GM21717 (cell line): ENCODE data around the gene STIM2.
"Not testable (repeated sequence)": the region's sequence is repeated elsewhere in the genome, so short reads cannot be mapped to it uniquely, and the experiment has no call there.

Source experiments
- ATAC-seq: cut with Tn5 transposase; IDR thresholded peaks from one replicate; pipeline ENCODE4 v1.9.1; 2021; ENCODE audit warnings: mild to moderate bottlenecking, moderate library complexity; ENCODE audit not compliant: unreplicated experiment

STIM2 gene

GRCh38 chr4:26860157-26860921, at the start of gene STIM2:
Gene STIM2, plus strand, starts transcription at chr4:26860841.
- ATAC-seq: peak; percentile 61

GRCh38 chr4:26811571-26811970, 49.1 kb upstream of the STIM2 start:
- not testable (repeated sequence) for ATAC-seq

GRCh38 chr4:26812049-26812714, 48.5 kb upstream of the STIM2 start:
- no peak for ATAC-seq

GRCh38 chr4:26813698-26814097, 46.9 kb upstream of the STIM2 start:
- no peak for ATAC-seq

- no peak for ATAC-seq
Observed at GRCh38 chr4:26815199-26815598, 45.4 kb upstream of the STIM2 start.

GRCh38 chr4:26815706-26816105, 44.9 kb upstream of the STIM2 start:
- no peak for ATAC-seq

GRCh38 chr4:26819026-26819425, 41.6 kb upstream of the STIM2 start:
- ATAC-seq: no peak

- ATAC-seq: no peak
Observed at GRCh38 chr4:26819478-26820095, 41.1 kb upstream of the STIM2 start.

- ATAC-seq: no peak
Observed at GRCh38 chr4:26820346-26820745, 40.3 kb upstream of the STIM2 start.

GRCh38 chr4:26821031-26821430, 39.6 kb upstream of the STIM2 start:
- no peak for ATAC-seq

GRCh38 chr4:26821677-26822503, 38.8 kb upstream of the STIM2 start:
- ATAC-seq: no peak

GRCh38 chr4:26822546-26822945, 38.1 kb upstream of the STIM2 start:
- peak; percentile 56 for ATAC-seq

- ATAC-seq: not testable (repeated sequence)
Observed at GRCh38 chr4:26822974-26823373, 37.7 kb upstream of the STIM2 start.

GRCh38 chr4:26823583-26823982, 37.1 kb upstream of the STIM2 start:
- ATAC-seq: no peak

- ATAC-seq: no peak
Observed at GRCh38 chr4:26824667-26825066, 36.0 kb upstream of the STIM2 start.

GRCh38 chr4:26826721-26827120, 33.9 kb upstream of the STIM2 start:
- peak; percentile 86 for ATAC-seq

- ATAC-seq: not testable (repeated sequence)
Observed at GRCh38 chr4:26827336-26827735, 33.3 kb upstream of the STIM2 start.

GRCh38 chr4:26827798-26828197, 32.8 kb upstream of the STIM2 start:
- no peak for ATAC-seq

GRCh38 chr4:26829018-26829417, 31.6 kb upstream of the STIM2 start:
- ATAC-seq: no peak

GRCh38 chr4:26830033-26830432, 30.6 kb upstream of the STIM2 start:
- no peak for ATAC-seq

GRCh38 chr4:26830701-26831100, 29.9 kb upstream of the STIM2 start:
- no peak for ATAC-seq
